ENCODE measurements around the gene C1QTNF9. TPM values are rescaled to one million over a fixed set of nuclear protein-coding genes. Genes with fewer than 3 reads are reported as not detected.

Gene C1QTNF9
- total and polyA plus RNA-seq, 2 of the 8 experiments (the other 6 are each of a cell fraction or from before 2014, with no cell fraction given), result not detected

GRCh38 chr13:24284889-24285565 is 24.4 kb upstream of the C1QTNF9 start (continued):
- TF ChIP-seq RFX5 (IDR thresholded peaks at IDR 0.05; ENCODE audit: borderline replicate concordance, low read depth, low read length) (no peak), EGR1 (IDR thresholded peaks at IDR 0.05; ENCODE audit: borderline replicate concordance, low read depth, low read length) (no peak), NANOG (IDR thresholded peaks at IDR 0.05; ENCODE audit: insufficient read depth, low read depth, low read length, poor library complexity, severe bottlenecking) (no peak), USF2 (IDR thresholded peaks at IDR 0.05; ENCODE audit: low read length) (no peak), RAD21 (IDR thresholded peaks at IDR 0.05 in 1 of 2, conservative IDR thresholded peaks at IDR 0.05 in 1 of 2; ENCODE audit: low read depth in 2 of 2, low read length in 2 of 2) (no peak), TAF7 (optimal IDR thresholded peaks at IDR 0.05; ENCODE audit: borderline replicate concordance, low read depth, low read length) (no peak), CBX8 (IDR thresholded peaks at IDR 0.05; ENCODE audit: borderline replicate concordance, low read depth, low read length) (no peak), MAFK (IDR thresholded peaks at IDR 0.05; ENCODE audit: low read depth, low read length) (no peak)
